H9 (cell line): ENCODE results near the gene EFHD2. TPM values are rescaled to one million over a fixed set of nuclear protein-coding genes. Genes with fewer than 3 reads are reported as not detected.

ENCODE experiments used
- DNase-seq: peaks from one replicate; pipeline ENCODE4 v3.0.0-alpha.2; 2017
- H2AFZ ChIP-seq: one replicate; pipeline ENCODE4 v1.6.1; 2013; ENCODE audit warnings: mild to moderate bottlenecking, low read length, control low read depth, moderate library complexity
- H2AK5ac ChIP-seq: 2 replicates; pipeline ENCODE4 v1.6.1; 2013; ENCODE audit warnings: low read length, control low read depth, mixed read lengths; ENCODE audit not compliant: insufficient read length
- H2BK120ac ChIP-seq: one replicate; pipeline ENCODE4 v1.6.1; 2013; ENCODE audit warnings: low read depth, mild to moderate bottlenecking, low read length, control low read depth, inconsistent platforms; ENCODE audit not compliant: poor library complexity, severe bottlenecking
- H2BK12ac ChIP-seq: 2 replicates; pipeline ENCODE4 v1.6.1; 2013; ENCODE audit warnings: low read length, control low read depth, mixed read lengths, low read depth; ENCODE audit not compliant: insufficient read length
- H2BK15ac ChIP-seq: 2 replicates; pipeline ENCODE4 v1.6.1; 2013; ENCODE audit warnings: low read depth, low read length, control low read depth
- H2BK20ac ChIP-seq: one replicate; pipeline ENCODE4 v1.6.1; 2013; ENCODE audit warnings: low read depth, mild to moderate bottlenecking, low read length, control low read depth, inconsistent platforms; ENCODE audit not compliant: poor library complexity, severe bottlenecking
- H2BK5ac ChIP-seq: 2 replicates; pipeline ENCODE4 v1.6.1; 2013; ENCODE audit warnings: low read length, control low read depth, mixed read lengths; ENCODE audit not compliant: insufficient read length
- H3K14ac ChIP-seq: 2 replicates; pipeline ENCODE4 v1.6.1; 2013; ENCODE audit warnings: low read length, control low read depth; ENCODE audit not compliant: insufficient read depth
- H3K18ac ChIP-seq: 2 replicates; pipeline ENCODE4 v1.6.1; 2013; ENCODE audit warnings: low read depth, mild to moderate bottlenecking, mixed read lengths, low read length, control low read depth; ENCODE audit not compliant: insufficient read length
- H3K23ac ChIP-seq: 2 replicates; pipeline ENCODE4 v1.6.1; 2013; ENCODE audit warnings: low read length, control low read depth, mixed read lengths, low read depth; ENCODE audit not compliant: insufficient read length
- H3K23me2 ChIP-seq: 2 replicates; pipeline ENCODE4 v1.6.1; 2013; ENCODE audit warnings: low read depth, mild to moderate bottlenecking, mixed read lengths, low read length, control low read depth; ENCODE audit not compliant: insufficient read length, poor library complexity, severe bottlenecking
- H3K27ac ChIP-seq: 2 replicates; pipeline ENCODE4 v1.5.1; 2013; ENCODE audit warnings: low read length, control low read depth, mixed read lengths, low read depth; ENCODE audit not compliant: insufficient read length
- H3K27me3 ChIP-seq: 2 replicates; pipeline ENCODE4 v1.6.1; 2013; ENCODE audit warnings: low read length, control low read depth, inconsistent platforms; ENCODE audit not compliant: insufficient read depth
- H3K4ac ChIP-seq: 2 replicates; pipeline ENCODE4 v1.6.1; 2013; ENCODE audit warnings: low read depth, mild to moderate bottlenecking, control low read depth, inconsistent platforms, low read length, moderate library complexity
- H3K4me1 ChIP-seq: 2 replicates; pipeline ENCODE4 v1.6.1; 2013; ENCODE audit warnings: low read length, control low read depth, inconsistent platforms; ENCODE audit not compliant: insufficient read depth
- H3K4me2 ChIP-seq: 2 replicates; pipeline ENCODE4 v1.6.1; 2013; ENCODE audit warnings: low read length, control low read depth, mixed read lengths; ENCODE audit not compliant: insufficient read length, insufficient read depth
- H3K56ac ChIP-seq: 2 replicates; pipeline ENCODE4 v1.6.1; 2013; ENCODE audit warnings: low read depth, mild to moderate bottlenecking, mixed read lengths, low read length, control low read depth; ENCODE audit not compliant: insufficient read length
- H3K79me1 ChIP-seq: 2 replicates; pipeline ENCODE4 v1.6.1; 2013; ENCODE audit warnings: low read depth, mild to moderate bottlenecking, moderate library complexity, low read length, control low read depth, inconsistent platforms; ENCODE audit not compliant: insufficient read depth, poor library complexity, severe bottlenecking
- H3K79me2 ChIP-seq: 2 replicates; pipeline ENCODE4 v1.6.1; 2013; ENCODE audit warnings: low read length, control low read depth, inconsistent platforms; ENCODE audit not compliant: insufficient read depth
- H3K9ac ChIP-seq: 2 replicates; pipeline ENCODE4 v1.6.1; 2013; ENCODE audit warnings: low read length, control low read depth, mixed read lengths; ENCODE audit not compliant: insufficient read length; ENCODE audit errors: extremely low read depth
- H3K9me3 ChIP-seq: one replicate; pipeline ENCODE4 v1.6.1; 2013; ENCODE audit warnings: low read depth, low read length, inconsistent platforms; ENCODE audit not compliant: control insufficient read depth
- H3T11ph ChIP-seq: one replicate; pipeline ENCODE4 v1.6.1; 2013; ENCODE audit warnings: mild to moderate bottlenecking, low read length, control low read depth, inconsistent platforms
- H4K20me1 ChIP-seq: one replicate; pipeline ENCODE4 v1.6.1; 2013; ENCODE audit not compliant: control insufficient read depth, insufficient read length, insufficient read depth
- H4K5ac ChIP-seq: 2 replicates; pipeline ENCODE4 v1.6.1; 2013; ENCODE audit warnings: low read depth, mild to moderate bottlenecking, mixed read lengths, low read length, control low read depth; ENCODE audit not compliant: insufficient read length
- H4K8ac ChIP-seq: replicated peaks from 2 replicates; pipeline ENCODE4 v1.6.1; 2013; ENCODE audit warnings: low read length, control low read depth, mixed read lengths, low read depth; ENCODE audit not compliant: insufficient read length
- H4K91ac ChIP-seq: 2 replicates; pipeline ENCODE4 v1.6.1; 2013; ENCODE audit warnings: low read depth, mild to moderate bottlenecking, moderate library complexity, mixed read lengths, low read length, control low read depth; ENCODE audit not compliant: insufficient read length
- H3K27ac Mint-ChIP-seq, 3 experiments: 2 replicates in 2 of 3; 3 replicates in 1 of 3; pipeline ENCODE4 v1.8.0; 2020 to 2021; ENCODE audit warnings: mixed read lengths in 3 of 3, mild to moderate bottlenecking in 1 of 3, moderate library complexity in 1 of 3
- H3K27me3 Mint-ChIP-seq: 2 replicates; pipeline ENCODE4 v1.8.0; 2021; ENCODE audit warnings: low read depth, mild to moderate bottlenecking, moderate library complexity, mixed read lengths
- H3K36me3 Mint-ChIP-seq, 3 experiments: 2 replicates in 2 of 3; 3 replicates in 1 of 3; pipeline ENCODE4 v1.8.0; 2020 to 2021; ENCODE audit warnings: low read depth in 3 of 3, mixed read lengths in 3 of 3; ENCODE audit not compliant: insufficient read depth in 1 of 3
- H3K4me1 Mint-ChIP-seq, 2 experiments: 2 replicates each; pipeline ENCODE4 v1.8.0; 2020; ENCODE audit warnings: mixed read lengths in 2 of 2
- H3K4me3 Mint-ChIP-seq, 2 experiments: 2 replicates in 1 of 2; 3 replicates in 1 of 2; pipeline ENCODE4 v1.8.0; 2020 to 2021; ENCODE audit warnings: mild to moderate bottlenecking in 2 of 2, mixed read lengths in 2 of 2, moderate library complexity in 1 of 2
- H3K9me3 Mint-ChIP-seq, 2 experiments: 2 replicates in 1 of 2; 3 replicates in 1 of 2; pipeline ENCODE4 v1.8.0; 2020; ENCODE audit warnings: mild to moderate bottlenecking in 2 of 2, mixed read lengths in 2 of 2, moderate library complexity in 1 of 2
- CTCF ChIP-seq: fragments of 200-600 bp; sonication (generic); conservative IDR thresholded peaks from 3 replicates; pipeline ENCODE4 v1.8.0; 2021; ENCODE audit warnings: antibody characterized with exemption, mild to moderate bottlenecking
- WGBS: extraction: QIAGEN DNeasy Blood & Tissue Kit; methylation state at CpG from one replicate; pipeline ENCODE4 v1.1.7; 2013; ENCODE audit warnings: missing lambda C conversion rate, low lambda C conversion rate, mixed read lengths; ENCODE audit not compliant: insufficient read length; ENCODE audit errors: extremely low coverage; 5-methylcytosine and 5-hydroxymethylcytosine counted together
- total RNA-seq: library from RNA; stranded (reverse); gene quantifications from 2 replicates; pipeline ENCODE4 v1.2.1, GENCODE V29; 2021

Gene EFHD2
- total RNA-seq, 1 experiment from 2014 or later, result 16.5 TPM

GRCh38 chr1:15412175-15412800 lies 2.6 kb downstream of the EFHD2 start:
- H3K4me3 Mint-ChIP-seq, result no peak overlapping the region; a peak in 1 of 5 replicates
- no CpG with 5 or more reads among the region's 16 CpGs for WGBS
- no peak overlapping the region for H3K18ac ChIP-seq
- H3K79me2 ChIP-seq, result no peaks in the 10 kb centered on the region
- no peak overlapping the region for H4K5ac ChIP-seq
- no peak overlapping the region for H3K23ac ChIP-seq
- H3K9ac ChIP-seq, result no peak overlapping the region
- no peak for TF ChIP-seq CTCF
- no peaks in the 10 kb centered on the region for H3K4me1 ChIP-seq
- peaks cover 28 to 39% of the 10 kb centered on the region in 2 experiments for H3K4me1 Mint-ChIP-seq
- no peak overlapping the region for H3K4ac ChIP-seq
- H3K4me2 ChIP-seq, result no peak overlapping the region
- H3T11ph ChIP-seq, result no peak overlapping the region
- H2AFZ ChIP-seq, result no peak overlapping the region
- no peak overlapping the region for H2BK12ac ChIP-seq
- H3K27ac Mint-ChIP-seq, result no peak overlapping the region
- H2BK15ac ChIP-seq, result no peak overlapping the region
- no peak overlapping the region for H3K27ac ChIP-seq
- H3K14ac ChIP-seq, result no peak overlapping the region
- no peak overlapping the region for H4K8ac ChIP-seq
- no peak overlapping the region for H4K91ac ChIP-seq
- peaks cover 0 to 2% (median 2%) of the 10 kb centered on the region in 3 experiments; a peak in 3 of 7 replicates for H3K36me3 Mint-ChIP-seq
- H3K79me1 ChIP-seq, result no peaks in the 10 kb centered on the region
- H3K27me3 Mint-ChIP-seq, result peaks cover 55% of the 10 kb centered on the region
- no peaks in the 10 kb centered on the region for H3K9me3 ChIP-seq
- no peak overlapping the region for H2BK120ac ChIP-seq
- H3K27me3 ChIP-seq, result peaks cover 4% of the 10 kb centered on the region; the same call in 1 of the 2 replicates
- no peak overlapping the region for H2BK5ac ChIP-seq
- no peak overlapping the region for H2AK5ac ChIP-seq
- peaks cover 9% of the 10 kb centered on the region for H3K23me2 ChIP-seq
- no peak for DNase-seq
- H3K56ac ChIP-seq, result no peak overlapping the region
- H4K20me1 ChIP-seq, result no peaks in the 10 kb centered on the region
- H3K9me3 Mint-ChIP-seq, result no peaks in the 10 kb centered on the region
- no peak overlapping the region for H2BK20ac ChIP-seq
